ENCODE results near the gene TBC1D16.

DNA sequence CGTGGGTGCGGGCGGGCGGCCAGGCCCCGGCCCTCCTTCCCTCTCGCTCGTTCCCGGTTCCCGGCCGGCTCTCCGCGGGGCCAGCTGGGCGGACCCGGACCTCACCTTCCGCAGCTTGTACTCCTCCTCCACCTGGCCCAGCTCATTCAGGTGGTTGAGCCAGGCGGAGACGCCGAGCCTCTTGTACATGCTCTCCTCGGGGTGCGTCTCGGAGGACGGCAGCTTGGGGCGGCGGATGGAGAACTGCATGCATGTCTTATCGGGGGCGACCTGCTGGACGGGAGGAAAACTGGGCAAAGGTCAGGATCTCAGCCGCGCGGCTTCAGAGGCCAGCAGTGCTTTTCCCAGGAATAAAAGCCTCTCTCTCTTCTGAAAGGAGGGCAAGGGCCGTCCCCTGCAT lies 85.4 kb downstream of the TBC1D16 start:
- TF ChIP-seq, protein P1, sequence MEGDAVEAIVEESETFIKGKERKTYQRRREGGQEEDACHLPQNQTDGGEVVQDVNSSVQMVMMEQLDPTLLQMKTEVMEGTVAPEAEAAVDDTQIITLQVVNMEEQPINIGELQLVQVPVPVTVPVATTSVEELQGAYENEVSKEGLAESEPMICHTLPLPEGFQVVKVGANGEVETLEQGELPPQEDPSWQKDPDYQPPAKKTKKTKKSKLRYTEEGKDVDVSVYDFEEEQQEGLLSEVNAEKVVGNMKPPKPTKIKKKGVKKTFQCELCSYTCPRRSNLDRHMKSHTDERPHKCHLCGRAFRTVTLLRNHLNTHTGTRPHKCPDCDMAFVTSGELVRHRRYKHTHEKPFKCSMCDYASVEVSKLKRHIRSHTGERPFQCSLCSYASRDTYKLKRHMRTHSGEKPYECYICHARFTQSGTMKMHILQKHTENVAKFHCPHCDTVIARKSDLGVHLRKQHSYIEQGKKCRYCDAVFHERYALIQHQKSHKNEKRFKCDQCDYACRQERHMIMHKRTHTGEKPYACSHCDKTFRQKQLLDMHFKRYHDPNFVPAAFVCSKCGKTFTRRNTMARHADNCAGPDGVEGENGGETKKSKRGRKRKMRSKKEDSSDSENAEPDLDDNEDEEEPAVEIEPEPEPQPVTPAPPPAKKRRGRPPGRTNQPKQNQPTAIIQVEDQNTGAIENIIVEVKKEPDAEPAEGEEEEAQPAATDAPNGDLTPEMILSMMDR (IDR thresholded peaks at IDR 0.05) = no peak
- TF ChIP-seq POLR2AphosphoS5 (IDR thresholded peaks at IDR 0.05) = no peak
- no peak for TF ChIP-seq POLR2A (IDR thresholded peaks at IDR 0.05)

Measured in breast epithelium (tissue), 3 donors.